HepG2 (cell line): ENCODE data around the gene MRPS10. TPM values are rescaled to one million over a fixed set of nuclear protein-coding genes. Genes with fewer than 3 reads are reported as not detected.

ENCODE experiments used
- ATF7 ChIP-seq, 2 experiments: fragments of 450-650 bp in 1 of 2; sonication (generic) in 1 of 2; formaldehyde crosslinking in 1 of 2; IDR thresholded peaks; 2 replicates each; pipeline versions ENCODE4 v1.4.0 to v1.6.1; 2016 to 2020; ENCODE audit warnings: antibody characterized with exemption in 1 of 2, mild to moderate bottlenecking in 1 of 2, missing genetic modification reagents in 1 of 2
- BCL6 ChIP-seq: IDR thresholded peaks from 2 replicates; pipeline ENCODE4 v1.6.1; 2016; ENCODE audit warnings: missing genetic modification reagents, missing compliant biosample characterization
- ELF3 ChIP-seq: IDR thresholded peaks from 2 replicates; pipeline ENCODE4 v1.6.1; 2016; ENCODE audit warnings: missing genetic modification reagents, missing compliant biosample characterization
- ETV5 ChIP-seq: IDR thresholded peaks from 2 replicates; pipeline ENCODE4 v1.6.1; 2018; ENCODE audit warnings: missing biosample characterization, missing genetic modification reagents, inconsistent platforms, borderline replicate concordance
- HMG20A ChIP-seq: IDR thresholded peaks from 2 replicates; pipeline ENCODE4 v1.6.1; 2016; ENCODE audit warnings: borderline replicate concordance
- IKZF1 ChIP-seq: fragments of 450-650 bp; IDR thresholded peaks from 2 replicates; pipeline ENCODE4 v1.7.1; 2016
- JUN ChIP-seq: sonication (generic); formaldehyde crosslinking; IDR thresholded peaks from 2 replicates; pipeline ENCODE4 v1.4.0; 2020; ENCODE audit warnings: mild to moderate bottlenecking, missing genetic modification reagents
- ZNF567 ChIP-seq: sonication (generic); formaldehyde crosslinking; IDR thresholded peaks from 2 replicates; pipeline ENCODE4 v1.8.1; 2023; ENCODE audit warnings: mild to moderate bottlenecking, missing genetic modification reagents, borderline replicate concordance
- ZNF710 ChIP-seq: sonication (generic); formaldehyde crosslinking; IDR thresholded peaks from 2 replicates; pipeline ENCODE4 v1.5.0; 2020; ENCODE audit warnings: mild to moderate bottlenecking, missing genetic modification reagents, borderline replicate concordance
- ZUFSP ChIP-seq: sonication (generic); formaldehyde crosslinking; IDR thresholded peaks from 2 replicates; pipeline ENCODE4 v1.9.0; 2021; ENCODE audit warnings: missing genetic modification reagents, mild to moderate bottlenecking, borderline replicate concordance
- polyA plus RNA-seq, 8 experiments: library from polyadenylated mRNA; depleted of rRNA in 3 of 8; stranded (reverse) in 7 of 8; unstranded in 1 of 8; fragments of >200 nt; fragmentation: Illumina TruSeq in 4 of 8; extraction: Trizol in 4 of 8; gene quantifications; 2 replicates each; pipeline versions ENCODE4 v1.2.1 to v1.2.3, GENCODE V29; 2011 to 2016; ENCODE audit warnings: low read depth in 4 of 8, missing spikeins in 1 of 8, mixed read lengths in 1 of 8; ENCODE audit not compliant: insufficient read depth in 1 of 8
- total RNA-seq, 5 experiments: library from RNA; depleted of rRNA; stranded (reverse); fragments of >200 nt; fragmentation: Illumina TruSeq; extraction: Trizol; gene quantifications; 2 replicates each; pipeline ENCODE4 v1.2.3, GENCODE V29; 2016; ENCODE audit warnings: low read depth in 1 of 5

MRPS10 gene
- total and polyA plus RNA-seq, 2 of the 13 experiments (the other 11 are each of a cell fraction or from before 2014, with no cell fraction given): 31.7 to 54.6 TPM

- TF ChIP-seq BCL6 (CRISPR knock-in tag) (peak; percentile 24; the same call in 1 of the 2 replicates), ZNF710 (CRISPR knock-in tag) (0 out of 2 replicates have a peak, but pooled peaks have one; percentile 31), ZUFSP (CRISPR knock-in tag) (no peak), JUN (CRISPR knock-in tag) (peak; percentile 71), ZNF567 (CRISPR knock-in tag) (no peak), ELF3 (CRISPR knock-in tag) (peak; percentile 31; the same call in 1 of the 2 replicates), ATF7 (IDR thresholded peaks at IDR 0.05) (peak; percentile 25; the same call in 1 of the 2 replicates), ATF7 (CRISPR knock-in tag; IDR thresholded peaks at IDR 0.05) (no peak), HMG20A (CRISPR knock-in tag) (peak; percentile 52; the same call in 1 of the 2 replicates), ETV5 (peak; percentile 15; the same call in 1 of the 2 replicates), IKZF1 (no peak)
Observed at GRCh38 chr6:42200035-42200434, 17.6 kb downstream of the MRPS10 start (continued).
